ENCODE measurements around the gene KRT71. TPM values are rescaled to one million over a fixed set of nuclear protein-coding genes. Genes with fewer than 3 reads are reported as not detected.
"Not testable (repeated sequence)": the region's sequence is repeated elsewhere in the genome, so short reads cannot be mapped to it uniquely, and the experiment has no call there.

KRT71 gene
- polyA plus RNA-seq (2014; cell fraction: cytosol; rRNA removed) = not detected in 2 replicates
- not detected in 2 replicates for polyA plus RNA-seq (2014; cell fraction: nucleus; rRNA removed)

DNA sequence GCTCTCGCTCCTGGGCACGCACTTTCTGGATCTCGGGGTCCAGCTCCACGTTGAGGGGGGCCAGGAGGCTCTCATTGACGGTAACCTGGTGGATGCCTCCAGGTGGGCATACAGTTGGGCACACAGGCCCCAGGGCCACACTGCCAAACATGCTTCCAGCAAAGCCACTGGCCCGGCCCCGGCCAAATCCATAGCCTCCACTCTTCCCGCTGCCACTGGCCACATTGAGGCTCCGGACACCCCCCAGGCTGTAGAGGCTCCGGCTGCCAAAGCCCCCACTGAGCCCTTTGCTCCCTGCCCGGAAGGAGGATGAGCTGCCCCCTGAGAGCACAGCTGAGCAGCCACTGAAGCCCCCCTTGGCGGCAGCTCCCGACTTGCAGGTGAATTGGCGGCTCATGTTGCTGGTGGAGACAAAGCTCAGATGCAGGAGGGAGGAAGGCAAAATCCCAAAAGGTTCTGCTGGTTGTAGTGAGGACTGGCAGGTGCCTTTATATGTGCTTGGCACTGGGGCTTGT lies at the start of gene KRT71:
Gene KRT71, minus strand, starts transcription at position 465 of the 515 bp plus-strand sequence. Its CDS starts 68 bp downstream, at position 397.
- DNase-seq (ENCODE audit: low spot score) = no peak

DNA sequence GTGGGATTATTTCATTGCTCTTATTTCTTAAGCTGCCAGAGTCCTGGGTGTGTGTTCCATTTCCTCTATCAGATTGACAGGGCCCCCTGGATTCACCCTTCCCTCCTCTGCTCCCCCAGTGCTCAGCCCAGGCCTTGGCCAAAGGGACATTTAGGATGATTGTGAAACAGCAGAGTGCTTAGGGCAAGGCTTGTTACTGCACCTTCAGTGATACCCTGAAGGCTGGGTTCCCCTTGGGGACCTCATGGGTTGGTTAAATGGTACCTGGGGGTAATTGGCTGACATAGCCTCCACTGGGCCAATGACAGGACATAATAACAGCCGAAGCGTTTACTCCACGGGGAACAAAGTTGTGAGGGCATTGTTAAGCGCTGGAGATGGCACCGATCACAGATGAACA lies 49.6 kb upstream of the KRT71 start:
- no peak for DNase-seq (ENCODE audit: low spot score)

GRCh38 chr12:52601671-52602070 lies 48.7 kb upstream of the KRT71 start:
- peak; percentile 5 for DNase-seq (ENCODE audit: low spot score)

DNA sequence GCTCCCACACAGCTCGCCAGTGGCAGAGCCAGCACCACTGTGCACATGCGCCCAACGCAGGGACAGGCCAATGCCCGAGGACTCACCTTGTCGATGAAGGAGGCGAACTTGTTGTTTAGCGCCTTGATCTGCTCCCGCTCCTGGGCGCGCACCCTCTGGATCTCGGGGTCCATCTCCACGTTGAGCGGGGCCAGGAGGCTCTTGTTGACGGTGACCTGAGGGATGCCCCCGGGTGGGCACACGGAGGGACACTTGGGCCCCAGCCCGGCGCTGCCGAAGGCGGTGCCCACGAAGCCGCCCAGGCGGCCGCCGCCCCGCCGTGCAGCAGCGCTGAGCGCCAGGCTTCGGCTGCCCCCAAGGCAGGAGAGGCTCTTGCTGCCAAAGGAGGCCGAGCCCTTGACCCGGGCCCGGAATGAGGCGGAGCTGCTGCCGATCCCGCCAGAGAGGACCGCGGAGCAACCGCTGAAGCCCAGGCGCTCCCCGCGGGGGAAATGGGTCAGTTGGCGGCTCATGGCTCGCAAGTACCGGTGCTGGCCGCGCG lies 48.1 kb upstream of the KRT71 start, which contains the start of gene KRT72:
Gene KRT72, minus strand, starts transcription at position 523 of the 541 bp plus-strand sequence. Its CDS starts 11 bp downstream, at position 512.
- DNase-seq (ENCODE audit: low spot score) = no peak

DNA sequence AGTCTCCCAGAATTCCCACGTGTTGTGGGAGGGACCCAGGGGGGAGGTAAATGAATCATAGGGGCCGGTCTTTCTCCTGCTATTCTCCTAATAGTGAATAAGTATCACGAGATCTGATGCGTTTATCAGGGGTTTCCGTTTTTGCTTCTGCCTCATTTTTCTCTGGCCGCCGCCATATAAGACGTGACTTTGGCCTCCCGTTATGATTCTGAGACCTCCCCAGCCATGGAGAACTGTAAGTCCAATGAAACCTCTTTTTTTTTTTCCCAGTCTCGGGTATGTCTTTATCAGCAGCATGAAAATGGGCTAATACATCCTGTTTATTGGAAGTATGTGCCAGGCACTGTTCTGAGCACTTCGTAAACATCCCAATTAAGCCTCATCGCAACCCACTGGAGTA lies 47.5 kb upstream of the KRT71 start:
- no peak for DNase-seq (ENCODE audit: low spot score)

GRCh38 chr12:52600071-52600470 lies 47.1 kb upstream of the KRT71 start:
- no peak for DNase-seq (ENCODE audit: low spot score)

DNA sequence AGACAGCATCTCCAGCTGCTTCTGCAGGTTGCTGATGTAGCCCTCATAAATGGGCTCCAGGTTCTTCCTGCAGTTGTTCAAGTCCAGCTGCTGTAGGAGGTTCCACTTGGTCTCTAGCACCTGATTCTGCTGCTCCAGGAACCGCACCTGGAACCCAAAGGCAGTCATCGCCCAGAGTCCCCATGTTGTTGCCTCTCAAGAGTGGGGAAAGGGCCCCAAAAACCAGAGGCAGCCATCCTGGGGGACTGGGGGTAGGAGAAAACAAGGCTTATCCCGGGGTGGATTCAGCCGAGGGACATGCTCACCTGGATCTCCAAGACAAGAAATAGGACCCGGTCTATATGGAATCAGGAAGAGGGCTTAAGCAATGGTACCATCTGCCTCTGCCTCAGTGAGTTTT lies 46.0 kb upstream of the KRT71 start:
- DNase-seq (ENCODE audit: low spot score) = no peak

DNA sequence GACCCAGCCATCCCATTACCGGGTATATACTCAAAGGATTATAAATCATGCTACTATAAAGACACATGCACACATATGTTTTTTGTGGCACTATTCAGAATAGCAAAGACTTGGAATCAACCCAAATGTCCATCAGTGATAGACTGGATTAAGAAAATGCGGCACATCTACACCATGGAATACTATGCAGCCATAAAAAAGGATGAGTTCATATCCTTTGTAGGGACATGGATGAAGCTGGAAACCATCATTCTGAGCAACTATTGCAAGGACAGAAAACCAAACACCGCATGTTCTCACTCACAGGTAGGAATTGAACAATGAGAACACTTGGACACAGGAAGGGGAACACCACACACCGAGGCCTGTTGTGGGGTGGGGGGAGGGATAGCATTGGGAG lies 41.3 kb upstream of the KRT71 start:
- DNase-seq (ENCODE audit: low spot score) = not testable (repeated sequence)

- DNase-seq (ENCODE audit: low spot score) = no peak
Measured at GRCh38 chr12:52591521-52591920, 38.6 kb upstream of the KRT71 start.

DNA sequence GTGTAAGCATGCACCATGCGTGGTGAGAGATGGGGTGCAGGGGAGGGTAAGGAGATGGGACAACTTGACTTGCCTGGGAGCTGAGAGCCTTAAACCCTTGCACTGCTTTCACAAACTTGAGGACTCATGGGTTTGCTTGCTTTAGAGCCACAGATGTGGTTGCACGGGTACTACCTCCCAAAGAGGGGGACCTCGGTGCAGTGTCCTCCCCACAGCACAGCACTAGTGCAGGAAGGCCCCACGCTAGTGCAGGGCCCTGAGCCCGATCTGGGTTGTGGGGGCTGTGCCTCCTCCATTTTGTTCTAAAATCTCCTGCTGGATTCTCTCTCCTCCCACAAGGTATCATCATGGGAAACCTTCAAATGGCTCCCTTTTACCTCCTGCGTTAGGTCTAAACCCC lies 37.1 kb upstream of the KRT71 start:
- no peak for DNase-seq (ENCODE audit: low spot score)

- no peak for DNase-seq (ENCODE audit: low spot score)
Measured at GRCh38 chr12:52587563-52587962, 34.6 kb upstream of the KRT71 start.

DNA sequence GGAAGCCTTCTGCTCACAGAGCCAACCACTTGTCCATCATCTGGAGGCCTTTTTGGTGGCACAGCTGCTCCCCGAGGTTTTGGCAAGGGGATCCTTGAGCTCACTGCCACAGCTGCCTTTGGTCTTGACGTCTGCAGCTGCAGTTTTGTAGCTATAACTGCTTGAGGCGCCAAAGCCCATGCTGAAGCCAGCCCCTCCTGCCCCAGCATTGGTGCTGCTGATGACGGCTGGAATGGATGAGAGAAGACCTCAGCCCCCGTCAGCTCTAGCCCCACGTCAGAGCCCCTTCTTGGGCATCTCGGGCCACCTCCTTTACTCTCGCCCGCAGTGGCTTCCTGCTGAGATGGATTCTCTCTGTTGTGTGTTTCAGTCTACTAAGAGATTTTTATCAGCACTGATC lies 33.0 kb upstream of the KRT71 start:
- no peak for DNase-seq (ENCODE audit: low spot score)

GRCh38 chr12:52585066-52585465 lies 32.1 kb upstream of the KRT71 start:
- DNase-seq (ENCODE audit: low spot score) = no peak

DNA sequence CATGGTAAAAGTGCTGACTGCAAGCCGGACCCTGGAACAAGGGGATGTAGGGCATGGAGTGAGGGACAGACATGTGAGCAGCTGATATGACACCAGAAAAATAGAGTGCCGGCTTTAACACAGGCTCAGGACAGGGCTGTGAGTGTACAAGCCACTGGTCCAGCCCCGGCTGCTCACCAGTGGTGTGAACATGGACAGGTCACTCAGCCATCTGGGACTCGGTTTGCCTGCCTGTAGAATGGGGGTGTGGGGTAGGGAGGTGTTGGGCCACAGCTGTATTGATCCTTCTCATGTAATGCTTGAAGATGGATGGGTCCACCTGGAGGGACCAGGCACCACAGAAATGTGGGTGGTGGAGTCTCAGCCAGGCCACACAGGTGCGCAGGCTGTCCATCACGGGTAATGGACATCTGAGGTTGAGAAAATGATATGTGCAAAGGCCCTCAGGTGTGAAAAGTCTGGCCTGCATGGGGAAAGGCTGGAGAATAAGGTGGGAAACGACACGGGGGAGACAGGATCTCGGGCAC lies 31.3 kb upstream of the KRT71 start:
- no peak for DNase-seq (ENCODE audit: low spot score)

GRCh38 chr12:52582971-52583456 lies 30.1 kb upstream of the KRT71 start:
- DNase-seq (ENCODE audit: low spot score) = peak; percentile 8

GRCh38 chr12:52582486-52582885 lies 29.5 kb upstream of the KRT71 start:
- no peak for DNase-seq (ENCODE audit: low spot score)

DNA sequence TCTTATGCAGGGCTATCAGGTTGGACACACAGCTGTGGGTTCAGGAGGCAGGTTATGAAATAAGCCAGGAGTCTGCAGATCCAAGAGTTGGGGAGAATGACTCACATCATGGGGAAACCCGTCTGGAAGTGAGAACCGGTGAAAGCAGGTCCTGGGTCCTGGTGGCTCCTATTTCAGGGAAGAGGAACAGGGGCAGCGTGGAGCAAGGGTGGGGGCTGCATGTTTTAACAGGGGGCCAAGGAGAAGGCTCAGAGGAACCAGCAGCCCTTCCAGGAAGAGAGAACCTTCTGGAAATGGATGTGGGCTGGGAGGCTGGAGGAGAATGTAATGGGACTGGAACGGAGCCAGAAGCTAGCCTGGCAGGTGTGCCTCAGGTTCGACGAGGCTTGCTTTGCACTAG lies 28.5 kb upstream of the KRT71 start:
- no peak for DNase-seq (ENCODE audit: low spot score)

- no peak for DNase-seq (ENCODE audit: low spot score)
Measured at GRCh38 chr12:52581066-52581465, 28.1 kb upstream of the KRT71 start.

- no peak for DNase-seq (ENCODE audit: low spot score)
Measured at GRCh38 chr12:52580496-52580895, 27.6 kb upstream of the KRT71 start.

DNA sequence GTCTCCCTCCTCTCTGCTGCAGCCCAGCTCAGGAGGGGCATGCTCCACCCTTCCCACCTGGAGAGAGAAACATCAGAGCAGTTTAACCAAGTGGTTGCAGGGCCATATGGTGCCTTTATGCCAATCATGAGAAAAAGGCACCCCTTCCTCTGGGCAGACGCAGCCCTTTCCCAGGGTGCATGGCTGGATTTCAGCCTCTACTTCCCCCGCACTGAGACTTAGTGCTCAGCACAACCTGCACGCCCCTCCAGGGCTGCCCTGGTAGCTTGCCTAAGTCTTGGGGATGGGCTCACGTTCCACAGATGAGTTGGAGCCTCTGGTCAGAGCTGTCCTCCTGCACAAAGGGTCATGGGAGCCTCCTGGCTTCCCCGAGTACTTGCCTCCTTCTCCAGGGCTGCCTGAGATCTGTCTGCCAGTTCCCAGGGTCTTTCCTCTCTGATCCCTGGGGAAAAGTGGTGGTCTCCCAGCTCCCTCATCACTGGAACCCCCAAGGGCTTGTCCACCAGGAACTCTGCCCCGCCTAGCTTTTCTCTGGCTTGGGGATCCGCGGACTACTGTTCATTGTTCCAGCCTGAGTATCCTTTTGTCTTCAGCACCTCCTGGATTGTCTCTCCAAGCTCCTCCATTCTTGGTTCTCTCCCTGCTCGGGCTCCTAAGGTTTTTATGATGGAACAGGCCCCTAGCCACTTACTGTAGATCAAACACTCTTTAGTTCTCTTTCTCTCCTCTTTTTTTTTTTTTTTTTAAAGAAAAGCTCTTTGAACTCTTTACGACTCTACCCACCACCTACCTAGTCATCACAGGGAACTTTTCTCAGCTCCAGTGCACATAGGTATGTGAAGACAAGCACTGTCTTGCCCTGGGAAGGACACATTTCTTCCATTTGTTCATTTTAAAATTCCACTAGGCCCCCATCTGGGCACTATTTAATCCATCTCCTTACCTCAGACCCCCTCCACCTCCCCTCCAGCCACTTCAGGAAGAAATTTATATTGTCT lies 26.8 kb upstream of the KRT71 start:
- no peak for DNase-seq (ENCODE audit: low spot score)

GRCh38 chr12:52578469-52578868 lies 25.5 kb upstream of the KRT71 start:
- no peak for DNase-seq (ENCODE audit: low spot score)

DNA sequence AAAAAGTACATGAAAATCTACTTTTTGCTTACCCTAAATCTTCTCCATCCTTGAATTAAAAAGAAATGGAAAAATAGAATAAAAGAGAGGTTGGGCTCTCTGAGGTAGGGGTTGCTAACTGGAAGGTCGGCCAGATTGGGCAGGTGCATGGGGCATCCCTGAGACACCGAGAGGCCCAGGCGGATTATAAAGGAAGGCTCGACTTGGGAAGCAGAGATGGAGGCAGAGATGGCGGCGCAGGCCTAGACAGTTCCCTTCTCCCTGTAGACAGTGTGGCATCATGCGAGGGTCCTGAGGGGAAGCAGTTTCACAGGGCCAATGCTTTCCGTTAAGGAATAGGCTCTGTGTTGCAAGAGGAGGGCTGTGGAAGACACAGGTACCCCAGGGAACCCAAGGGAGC lies 24.4 kb upstream of the KRT71 start:
- no peak for DNase-seq (ENCODE audit: low spot score)
